A549 (cell line): ENCODE data around the gene MAP4K4. TPM values are rescaled to one million over a fixed set of nuclear protein-coding genes. Genes with fewer than 3 reads are reported as not detected.

Experiments
- ATAC-seq, 2 experiments: fragments of 200-7000 bp in 1 of 2; fragments of >200 bp in 1 of 2; cut with Nextera tagmentation in 1 of 2; cut with Tn5 transposase in 1 of 2; 3 replicates each; pipeline versions ENCODE4 v1.8.0 to v1.9.1; 2018 to 2020; ENCODE audit warnings: mild to moderate bottlenecking in 1 of 2, moderate library complexity in 1 of 2
- CTCF ChIA-PET: fragments of 300-600 bp; sonication (Branson Sonifier 250); formaldehyde crosslinking; extraction: SDS; loops from one replicate; lab custom pipeline; 2021; ENCODE audit warnings: antibody characterized with exemption, inconsistent platforms; lab: Yijun Ruan, JAX
- POLR2A ChIA-PET: fragments of 350-600 bp; formaldehyde crosslinking; extraction: SDS; loops from one replicate; lab custom pipeline; 2021; ENCODE audit warnings: antibody characterized with exemption, inconsistent platforms; lab: Yijun Ruan, JAX
- DNase-seq, 2 experiments: peaks; one replicate each; pipeline versions ENCODE4 v3.0.0 to v3.0.0-alpha.2; 2011 to 2016; ENCODE audit warnings: low read depth in 1 of 2, low spot score in 1 of 2
- FAIRE-seq: peaks from 2 replicates; lab custom pipeline; 2011; peaks lifted over from hg19 to GRCh38; lab: Jason Lieb, UNC
- H3K27ac ChIP-seq, 2 experiments: fragments of >200 bp; sonication (Bioruptor Twin); formaldehyde crosslinking; 3 replicates each; pipeline ENCODE4 v1.5.1; 2016 to 2017
- H3K4me1 ChIP-seq: fragments of >200 bp; sonication (Bioruptor Twin); formaldehyde crosslinking; 3 replicates; pipeline ENCODE4 v1.6.1; 2016
- H3K4me2 ChIP-seq: fragments of >200 bp; sonication (Bioruptor Twin); formaldehyde crosslinking; 3 replicates; pipeline ENCODE4 v1.6.1; 2016
- H3K4me3 ChIP-seq: fragments of >200 bp; sonication (Bioruptor Twin); formaldehyde crosslinking; 3 replicates; pipeline ENCODE4 v1.5.1; 2016
- H3K9me3 ChIP-seq: fragments of >200 bp; sonication (Bioruptor Twin); formaldehyde crosslinking; 3 replicates; pipeline ENCODE4 v1.6.1; 2016
- CBX2 ChIP-seq: fragments of 200-600 bp; sonication (generic); IDR thresholded peaks from 2 replicates; pipeline ENCODE4 v1.6.1; 2016; ENCODE audit warnings: low read depth, mild to moderate bottlenecking, borderline replicate concordance
- CHD2 ChIP-seq: fragments of 150-350 bp; IDR thresholded peaks from 2 replicates; pipeline ENCODE4 v1.6.1; 2014; ENCODE audit warnings: low read length; ENCODE audit not compliant: partially characterized antibody
- EHF ChIP-seq: fragments of 250-450 bp; sonication (Bioruptor Pico); IDR thresholded peaks from 2 replicates; pipeline ENCODE4 v1.5.0; 2020; ENCODE audit warnings: mild to moderate bottlenecking
- EP300 ChIP-seq, 2 experiments: fragments of >200 bp; sonication (Bioruptor Twin); formaldehyde crosslinking; IDR thresholded peaks; 2 replicates in 1 of 2; 3 replicates in 1 of 2; pipeline ENCODE4 v1.6.1; 2016 to 2017
- ESRRA ChIP-seq: fragments of 150-350 bp; IDR thresholded peaks from 2 replicates; pipeline ENCODE4 v1.6.1; 2014; ENCODE audit warnings: mild to moderate bottlenecking, low read length, borderline replicate concordance
- FOXS1 ChIP-seq: fragments of 250-450 bp; sonication (Bioruptor Pico); IDR thresholded peaks from 2 replicates; pipeline ENCODE4 v1.5.0; 2020; ENCODE audit warnings: mild to moderate bottlenecking, moderate library complexity
- GATA3 ChIP-seq: IDR thresholded peaks from 2 replicates; pipeline ENCODE4 v1.6.1; 2012; ENCODE audit warnings: borderline replicate concordance
- HEYL ChIP-seq: fragments of 250-450 bp; sonication (Bioruptor Pico); IDR thresholded peaks from 2 replicates; pipeline ENCODE4 v1.8.0; 2021; ENCODE audit warnings: mild to moderate bottlenecking, moderate library complexity
- HOXA7 ChIP-seq: fragments of 250-450 bp; sonication (Bioruptor Pico); IDR thresholded peaks from 2 replicates; pipeline ENCODE4 v1.5.0; 2020; ENCODE audit warnings: mild to moderate bottlenecking, moderate library complexity
- MYC ChIP-seq: IDR thresholded peaks from 2 replicates; pipeline ENCODE4 v1.6.1; 2012; ENCODE audit warnings: mild to moderate bottlenecking, inconsistent platforms, low read length, improper control_type of control experiment, borderline replicate concordance
- NFE2L2 ChIP-seq: fragments of 150-350 bp; conservative IDR thresholded peaks from 2 replicates; pipeline ENCODE4 v1.6.1; 2014; ENCODE audit warnings: low read length
- POLR2AphosphoS2 ChIP-seq: conservative IDR thresholded peaks from 2 replicates; pipeline ENCODE4 v1.6.1; 2012; ENCODE audit warnings: low read length, improper control_type of control experiment, inconsistent platforms
- RAD21 ChIP-seq, 2 experiments: fragments of >200 bp in 1 of 2; sonication (Bioruptor Twin) in 1 of 2; formaldehyde crosslinking in 1 of 2; IDR thresholded peaks in 1 of 2; conservative IDR thresholded peaks in 1 of 2; 2 replicates in 1 of 2; 3 replicates in 1 of 2; pipeline ENCODE4 v1.6.1; 2012 to 2018; ENCODE audit warnings: inconsistent platforms in 1 of 2
- RFX5 ChIP-seq: fragments of 450-650 bp; IDR thresholded peaks from 2 replicates; pipeline ENCODE4 v1.7.1; 2014; ENCODE audit warnings: antibody characterized with exemption, mild to moderate bottlenecking, moderate library complexity
- SMC3 ChIP-seq: fragments of >200 bp; sonication (Bioruptor Twin); formaldehyde crosslinking; IDR thresholded peaks from 3 replicates; pipeline ENCODE4 v1.6.1; 2018; ENCODE audit warnings: inconsistent platforms
- SREBF2 ChIP-seq: fragments of 450-650 bp; IDR thresholded peaks from 2 replicates; pipeline ENCODE4 v1.6.1; 2014; ENCODE audit warnings: mild to moderate bottlenecking, moderate library complexity
- TP53 ChIP-seq: fragments of 250-450 bp; sonication (Bioruptor Pico); IDR thresholded peaks from 2 replicates; pipeline ENCODE4 v1.5.0; 2021; ENCODE audit warnings: mild to moderate bottlenecking, moderate library complexity
- ZC3H11A ChIP-seq: fragments of 450-650 bp; IDR thresholded peaks from 2 replicates; pipeline ENCODE4 v1.6.1; 2014; ENCODE audit warnings: antibody characterized with exemption, mild to moderate bottlenecking
- ZFP36 ChIP-seq: fragments of 450-650 bp; IDR thresholded peaks from 2 replicates; pipeline ENCODE4 v1.6.1; 2014; ENCODE audit warnings: borderline replicate concordance; ENCODE audit not compliant: partially characterized antibody
- ZSCAN20 ChIP-seq: fragments of 250-450 bp; sonication (Bioruptor Pico); IDR thresholded peaks from 2 replicates; pipeline ENCODE4 v1.8.0; 2022; ENCODE audit warnings: mild to moderate bottlenecking, moderate library complexity
- WGBS: methylation state at CpG from one replicate; pipeline ENCODE4 v1.1.6; 2017; ENCODE audit errors: missing lambda C conversion rate; 5-methylcytosine and 5-hydroxymethylcytosine counted together
- polyA plus RNA-seq, 4 experiments: library from polyadenylated mRNA; depleted of rRNA in 3 of 4; stranded (reverse); fragments of >200 nt; fragmentation: RNase III in 1 of 4; extraction: RNeasy Plus Mini Kit Qiagen cat#74134 plus additional on column Dnase treatment in 1 of 4; gene quantifications; 2 replicates in 3 of 4; 3 replicates in 1 of 4; pipeline ENCODE4 v1.2.3, GENCODE V29; 2011 to 2017
- TF ChIP-seq, protein P1 (sequence below): fragments of >200 bp; sonication (Bioruptor Twin); formaldehyde crosslinking; IDR thresholded peaks from 2 replicates; pipeline ENCODE4 v1.6.1; 2016
- TF ChIP-seq, protein P2 (sequence below): IDR thresholded peaks from 2 replicates; pipeline ENCODE4 v1.6.1; 2012
- TF ChIP-seq, protein P3 (sequence below): fragments of 150-350 bp; IDR thresholded peaks from 2 replicates; pipeline ENCODE4 v1.6.1; 2014; ENCODE audit warnings: low read depth, mild to moderate bottlenecking, low read length
- TF ChIP-seq, protein P4 (sequence below): fragments of 250-450 bp; sonication (Bioruptor Pico); IDR thresholded peaks from 2 replicates; pipeline ENCODE4 v1.5.0; 2020; ENCODE audit warnings: low read depth, mild to moderate bottlenecking, moderate library complexity
- TF ChIP-seq, protein P5 (sequence below): fragments of >200 bp; sonication (Bioruptor Twin); formaldehyde crosslinking; IDR thresholded peaks from 3 replicates; pipeline ENCODE4 v1.6.1; 2016
- TF ChIP-seq, protein P6 (sequence below): fragments of 450-650 bp; IDR thresholded peaks from 2 replicates; pipeline ENCODE4 v1.6.1; 2014; ENCODE audit warnings: antibody characterized with exemption
- TF ChIP-seq, protein P7 (sequence below): fragments of 200-600 bp; sonication (generic); IDR thresholded peaks from 2 replicates; pipeline ENCODE4 v1.6.1; 2016; ENCODE audit warnings: antibody characterized with exemption, mild to moderate bottlenecking, moderate library complexity

The MAP4K4 gene
- polyA plus RNA-seq, 2 of the 4 experiments (the other 2 are of a cell fraction), result 61.9 to 82.2 TPM

DNA sequence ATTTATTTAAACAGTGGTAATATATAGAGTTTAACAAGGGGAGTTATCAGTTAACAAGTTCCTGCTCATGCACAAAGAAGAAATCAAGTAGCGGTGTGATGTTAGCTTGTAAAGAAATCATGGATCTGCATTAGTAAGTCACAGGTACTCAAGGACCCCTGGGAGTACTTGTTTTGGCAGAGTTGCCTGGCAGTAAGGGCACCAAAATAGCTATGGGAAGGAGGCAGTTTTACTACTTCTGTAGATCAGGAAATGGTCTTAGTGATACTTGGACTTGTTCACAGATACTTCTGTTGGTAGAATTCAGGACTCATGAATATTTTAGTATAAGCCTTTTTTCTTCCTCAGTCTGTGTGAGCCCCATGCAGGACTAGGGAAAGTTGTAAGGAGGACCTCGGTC lies 186.9 kb downstream of the MAP4K4 start:
- Histone ChIP-seq H3K27ac (no peak overlapping the region), H3K4me2 (no peak overlapping the region)
- TF ChIP-seq ZFP36 (no peak), ESRRA (no peak), MYC (no peak), NFE2L2 (no peak), RFX5 (no peak), CHD2 (no peak), SMC3 (no peak), SREBF2 (no peak), HOXA7 (no peak)
- TF ChIP-seq, protein P1, sequence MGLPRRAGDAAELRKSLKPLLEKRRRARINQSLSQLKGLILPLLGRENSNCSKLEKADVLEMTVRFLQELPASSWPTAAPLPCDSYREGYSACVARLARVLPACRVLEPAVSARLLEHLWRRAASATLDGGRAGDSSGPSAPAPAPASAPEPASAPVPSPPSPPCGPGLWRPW, result no peak
- TF ChIP-seq, protein P2, sequence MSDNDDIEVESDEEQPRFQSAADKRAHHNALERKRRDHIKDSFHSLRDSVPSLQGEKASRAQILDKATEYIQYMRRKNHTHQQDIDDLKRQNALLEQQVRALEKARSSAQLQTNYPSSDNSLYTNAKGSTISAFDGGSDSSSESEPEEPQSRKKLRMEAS, result no peak
- TF ChIP-seq, protein P3, sequence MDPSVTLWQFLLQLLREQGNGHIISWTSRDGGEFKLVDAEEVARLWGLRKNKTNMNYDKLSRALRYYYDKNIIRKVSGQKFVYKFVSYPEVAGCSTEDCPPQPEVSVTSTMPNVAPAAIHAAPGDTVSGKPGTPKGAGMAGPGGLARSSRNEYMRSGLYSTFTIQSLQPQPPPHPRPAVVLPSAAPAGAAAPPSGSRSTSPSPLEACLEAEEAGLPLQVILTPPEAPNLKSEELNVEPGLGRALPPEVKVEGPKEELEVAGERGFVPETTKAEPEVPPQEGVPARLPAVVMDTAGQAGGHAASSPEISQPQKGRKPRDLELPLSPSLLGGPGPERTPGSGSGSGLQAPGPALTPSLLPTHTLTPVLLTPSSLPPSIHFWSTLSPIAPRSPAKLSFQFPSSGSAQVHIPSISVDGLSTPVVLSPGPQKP, result no peak
- TF ChIP-seq, protein P4, sequence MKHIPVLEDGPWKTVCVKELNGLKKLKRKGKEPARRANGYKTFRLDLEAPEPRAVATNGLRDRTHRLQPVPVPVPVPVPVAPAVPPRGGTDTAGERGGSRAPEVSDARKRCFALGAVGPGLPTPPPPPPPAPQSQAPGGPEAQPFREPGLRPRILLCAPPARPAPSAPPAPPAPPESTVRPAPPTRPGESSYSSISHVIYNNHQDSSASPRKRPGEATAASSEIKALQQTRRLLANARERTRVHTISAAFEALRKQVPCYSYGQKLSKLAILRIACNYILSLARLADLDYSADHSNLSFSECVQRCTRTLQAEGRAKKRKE (CRISPR knock-in tag), result no peak
- TF ChIP-seq, protein P5, sequence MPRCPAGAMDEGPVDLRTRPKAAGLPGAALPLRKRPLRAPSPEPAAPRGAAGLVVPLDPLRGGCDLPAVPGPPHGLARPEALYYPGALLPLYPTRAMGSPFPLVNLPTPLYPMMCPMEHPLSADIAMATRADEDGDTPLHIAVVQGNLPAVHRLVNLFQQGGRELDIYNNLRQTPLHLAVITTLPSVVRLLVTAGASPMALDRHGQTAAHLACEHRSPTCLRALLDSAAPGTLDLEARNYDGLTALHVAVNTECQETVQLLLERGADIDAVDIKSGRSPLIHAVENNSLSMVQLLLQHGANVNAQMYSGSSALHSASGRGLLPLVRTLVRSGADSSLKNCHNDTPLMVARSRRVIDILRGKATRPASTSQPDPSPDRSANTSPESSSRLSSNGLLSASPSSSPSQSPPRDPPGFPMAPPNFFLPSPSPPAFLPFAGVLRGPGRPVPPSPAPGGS, result no peak
- TF ChIP-seq, protein P6, sequence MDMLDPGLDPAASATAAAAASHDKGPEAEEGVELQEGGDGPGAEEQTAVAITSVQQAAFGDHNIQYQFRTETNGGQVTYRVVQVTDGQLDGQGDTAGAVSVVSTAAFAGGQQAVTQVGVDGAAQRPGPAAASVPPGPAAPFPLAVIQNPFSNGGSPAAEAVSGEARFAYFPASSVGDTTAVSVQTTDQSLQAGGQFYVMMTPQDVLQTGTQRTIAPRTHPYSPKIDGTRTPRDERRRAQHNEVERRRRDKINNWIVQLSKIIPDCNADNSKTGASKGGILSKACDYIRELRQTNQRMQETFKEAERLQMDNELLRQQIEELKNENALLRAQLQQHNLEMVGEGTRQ, result no peak
- TF ChIP-seq, all 56 proteins: peak for 0
- FAIRE-seq (no peak), DNase-seq (no peak), ATAC-seq (no peak)
- H3K4me1 ChIP-seq, result no peaks in the 10 kb centered on the region
- POLR2A ChIA-PET, result no interaction called here
- no peaks in the 10 kb centered on the region for H3K9me3 ChIP-seq
- CTCF ChIA-PET, result interaction anchor here (0.7 to 3.2 kb wide), 25 partner anchors 9 to 720 kb away, joined by 3 to 37 read pairs (median 5); partner anchors contain the start of genes IL18R1 and IL18RAP
- WGBS, result 84% methylated on average over 2 of the region's 2 CpGs
- no peak overlapping the region for H3K4me3 ChIP-seq

DNA sequence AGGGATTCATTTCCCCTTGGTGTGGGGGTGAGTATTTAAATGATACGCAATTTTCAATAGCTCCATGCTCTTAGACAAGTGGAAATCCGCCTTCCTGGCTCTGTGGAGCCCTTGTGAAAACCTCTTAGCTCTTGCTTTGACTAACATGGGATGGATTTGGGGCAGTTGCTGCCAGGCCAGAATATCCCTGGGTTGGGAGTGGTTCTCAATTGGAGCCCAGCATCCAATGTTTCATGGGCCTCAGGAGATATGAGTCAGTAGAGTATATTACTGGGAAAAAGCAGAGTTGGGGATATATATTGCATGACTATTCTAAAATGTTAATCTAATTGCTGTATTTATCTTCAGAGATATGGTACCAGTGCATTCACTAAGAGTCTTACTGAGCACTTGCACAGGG lies 189.8 kb downstream of the MAP4K4 start:
- ChIA-PET CTCF (interaction anchor here (1.3 kb wide), 1 partner anchor 50 kb away, joined by 5 read pairs; no protein-coding TSS in a partner anchor), POLR2A (no interaction called here)
- H3K27ac ChIP-seq, result no peak overlapping the region
- 89% methylated on average over 2 of the region's 2 CpGs for WGBS
- ATAC-seq, result no peak
- no peaks in the 10 kb centered on the region for H3K9me3 ChIP-seq
- no peak overlapping the region for H3K4me2 ChIP-seq
- no peak for DNase-seq
- TF ChIP-seq, protein P2, result no peak
- TF ChIP-seq HEYL (CRISPR knock-in tag) (no peak), FOXS1 (CRISPR knock-in tag) (no peak), EP300 (IDR thresholded peaks at IDR 0.05) (no peak), POLR2AphosphoS2 (no peak), SMC3 (no peak), ZSCAN20 (CRISPR knock-in tag) (no peak), CBX2 (no peak), EHF (CRISPR knock-in tag) (no peak), TP53 (CRISPR knock-in tag) (no peak), ZC3H11A (no peak), RFX5 (no peak), RAD21 (conservative IDR thresholded peaks at IDR 0.05 in 1 of 2, IDR thresholded peaks at IDR 0.05 in 1 of 2) (no peak), MYC (no peak), GATA3 (no peak)
- TF ChIP-seq, protein P1, result no peak
- TF ChIP-seq, protein P6, result no peak
- TF ChIP-seq, protein P7, sequence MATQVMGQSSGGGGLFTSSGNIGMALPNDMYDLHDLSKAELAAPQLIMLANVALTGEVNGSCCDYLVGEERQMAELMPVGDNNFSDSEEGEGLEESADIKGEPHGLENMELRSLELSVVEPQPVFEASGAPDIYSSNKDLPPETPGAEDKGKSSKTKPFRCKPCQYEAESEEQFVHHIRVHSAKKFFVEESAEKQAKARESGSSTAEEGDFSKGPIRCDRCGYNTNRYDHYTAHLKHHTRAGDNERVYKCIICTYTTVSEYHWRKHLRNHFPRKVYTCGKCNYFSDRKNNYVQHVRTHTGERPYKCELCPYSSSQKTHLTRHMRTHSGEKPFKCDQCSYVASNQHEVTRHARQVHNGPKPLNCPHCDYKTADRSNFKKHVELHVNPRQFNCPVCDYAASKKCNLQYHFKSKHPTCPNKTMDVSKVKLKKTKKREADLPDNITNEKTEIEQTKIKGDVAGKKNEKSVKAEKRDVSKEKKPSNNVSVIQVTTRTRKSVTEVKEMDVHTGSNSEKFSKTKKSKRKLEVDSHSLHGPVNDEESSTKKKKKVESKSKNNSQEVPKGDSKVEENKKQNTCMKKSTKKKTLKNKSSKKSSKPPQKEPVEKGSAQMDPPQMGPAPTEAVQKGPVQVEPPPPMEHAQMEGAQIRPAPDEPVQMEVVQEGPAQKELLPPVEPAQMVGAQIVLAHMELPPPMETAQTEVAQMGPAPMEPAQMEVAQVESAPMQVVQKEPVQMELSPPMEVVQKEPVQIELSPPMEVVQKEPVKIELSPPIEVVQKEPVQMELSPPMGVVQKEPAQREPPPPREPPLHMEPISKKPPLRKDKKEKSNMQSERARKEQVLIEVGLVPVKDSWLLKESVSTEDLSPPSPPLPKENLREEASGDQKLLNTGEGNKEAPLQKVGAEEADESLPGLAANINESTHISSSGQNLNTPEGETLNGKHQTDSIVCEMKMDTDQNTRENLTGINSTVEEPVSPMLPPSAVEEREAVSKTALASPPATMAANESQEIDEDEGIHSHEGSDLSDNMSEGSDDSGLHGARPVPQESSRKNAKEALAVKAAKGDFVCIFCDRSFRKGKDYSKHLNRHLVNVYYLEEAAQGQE, result no peak
- H3K4me1 ChIP-seq, result no peaks in the 10 kb centered on the region
- no peak overlapping the region for H3K4me3 ChIP-seq
- no peak for FAIRE-seq
